ENCODE data around the gene COX6B2.

DNA sequence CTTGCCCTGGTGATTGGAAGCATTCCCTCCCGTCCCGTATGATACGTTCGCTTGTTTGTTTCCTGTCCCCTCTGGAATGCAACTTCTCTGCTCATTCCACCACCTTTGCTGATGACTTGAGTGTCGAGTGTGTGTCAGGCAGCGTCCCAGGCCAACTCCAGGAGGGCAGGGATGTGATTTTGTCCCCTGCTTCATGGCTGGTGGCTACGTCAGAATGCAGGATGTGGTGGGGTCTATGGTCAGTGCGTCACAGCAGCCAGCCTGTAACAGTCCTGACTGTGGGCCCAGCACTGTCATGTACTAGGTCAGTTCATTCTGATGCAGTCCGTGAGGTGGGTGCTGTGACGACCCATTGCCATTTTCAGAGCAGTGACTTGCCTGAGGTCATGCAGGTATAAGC, 54.5 kb downstream of the COX6B2 start:
- TF ChIP-seq FOS (IDR thresholded peaks at IDR 0.05; ENCODE audit: borderline replicate concordance, insufficient read depth, low read length), result no peak
- no peak for TF ChIP-seq EZH2 (IDR thresholded peaks at IDR 0.05; ENCODE audit: borderline replicate concordance, low read depth, low read length, severe bottlenecking)
- no peak for TF ChIP-seq POLR2A (IDR thresholded peaks at IDR 0.05; ENCODE audit: low read depth, low read length)
- TF ChIP-seq POLR2AphosphoS5 (IDR thresholded peaks at IDR 0.05; ENCODE audit: insufficient read depth, low read depth, low read length), result no peak
- TF ChIP-seq, protein P1, sequence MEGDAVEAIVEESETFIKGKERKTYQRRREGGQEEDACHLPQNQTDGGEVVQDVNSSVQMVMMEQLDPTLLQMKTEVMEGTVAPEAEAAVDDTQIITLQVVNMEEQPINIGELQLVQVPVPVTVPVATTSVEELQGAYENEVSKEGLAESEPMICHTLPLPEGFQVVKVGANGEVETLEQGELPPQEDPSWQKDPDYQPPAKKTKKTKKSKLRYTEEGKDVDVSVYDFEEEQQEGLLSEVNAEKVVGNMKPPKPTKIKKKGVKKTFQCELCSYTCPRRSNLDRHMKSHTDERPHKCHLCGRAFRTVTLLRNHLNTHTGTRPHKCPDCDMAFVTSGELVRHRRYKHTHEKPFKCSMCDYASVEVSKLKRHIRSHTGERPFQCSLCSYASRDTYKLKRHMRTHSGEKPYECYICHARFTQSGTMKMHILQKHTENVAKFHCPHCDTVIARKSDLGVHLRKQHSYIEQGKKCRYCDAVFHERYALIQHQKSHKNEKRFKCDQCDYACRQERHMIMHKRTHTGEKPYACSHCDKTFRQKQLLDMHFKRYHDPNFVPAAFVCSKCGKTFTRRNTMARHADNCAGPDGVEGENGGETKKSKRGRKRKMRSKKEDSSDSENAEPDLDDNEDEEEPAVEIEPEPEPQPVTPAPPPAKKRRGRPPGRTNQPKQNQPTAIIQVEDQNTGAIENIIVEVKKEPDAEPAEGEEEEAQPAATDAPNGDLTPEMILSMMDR (IDR thresholded peaks at IDR 0.05; ENCODE audit: extremely low read depth in 1 of 2, insufficient read depth in 1 of 2, low read depth in 1 of 2, low read length in 2 of 2), result no peak
- TF ChIP-seq GATA2 (IDR thresholded peaks at IDR 0.05; ENCODE audit: insufficient read depth, insufficient read length, low read depth, low read length), result no peak
- no peak for TF ChIP-seq JUN (IDR thresholded peaks at IDR 0.05; ENCODE audit: borderline replicate concordance, insufficient read depth, insufficient read length, low read depth)
- no peak for TF ChIP-seq MYC (IDR thresholded peaks at IDR 0.05; ENCODE audit: low read depth, low read length)
